Tibial nerve (tissue), 4 donors: ENCODE results near the gene PHF3. TPM values are rescaled to one million over a fixed set of nuclear protein-coding genes. Genes with fewer than 3 reads are reported as not detected.

ENCODE experiments used
- DNase-seq, 2 donors: peaks; one replicate each; pipeline ENCODE4 v3.0.0-alpha.2; 2019; ENCODE audit warnings: low spot score in 2 of 2
- H3K27ac ChIP-seq, 4 donors: fragments of 200-600 bp; sonication (generic) in 3 of 4; one replicate each; pipeline ENCODE4 v1.5.1; 2017 to 2019; ENCODE audit warnings: mild to moderate bottlenecking in 1 of 4
- H3K27me3 ChIP-seq, 2 donors: fragments of 200-600 bp; sonication (generic) in 1 of 2; one replicate each; pipeline versions ENCODE4 v1.5.1 to v1.6.0; 2017 to 2019
- H3K36me3 ChIP-seq, 3 donors: fragments of 200-600 bp; sonication (generic); one replicate each; pipeline ENCODE4 v1.5.1; 2018 to 2019
- H3K4me1 ChIP-seq, 4 donors: fragments of 200-600 bp; sonication (generic) in 3 of 4; one replicate each; pipeline ENCODE4 v1.5.1; 2017 to 2019
- H3K4me3 ChIP-seq, 4 donors: fragments of 200-600 bp; sonication (generic) in 3 of 4; one replicate each; pipeline ENCODE4 v1.5.1; 2017 to 2019; ENCODE audit warnings: mild to moderate bottlenecking in 1 of 4, moderate library complexity in 1 of 4
- H3K9me3 ChIP-seq, 4 donors: fragments of 200-600 bp; sonication (generic) in 3 of 4; one replicate each; pipeline ENCODE4 v1.5.1; 2017 to 2019
- CTCF ChIP-seq, 5 experiments: fragments of 200-600 bp in 3 of 5; fragments of 450-650 bp in 2 of 5; sonication (generic) in 3 of 5; IDR thresholded peaks; one replicate each; pipeline ENCODE4 v1.5.1; 2016 to 2019; ENCODE audit warnings: antibody characterized with exemption in 5 of 5, mild to moderate bottlenecking in 3 of 5, moderate library complexity in 2 of 5
- EP300 ChIP-seq, 2 donors: sonication (generic); formaldehyde crosslinking; IDR thresholded peaks; one replicate each; pipeline ENCODE4 v1.6.1; 2017; ENCODE audit warnings: antibody characterized with exemption in 2 of 2, mild to moderate bottlenecking in 1 of 2
- POLR2A ChIP-seq, 2 donors: fragments of 450-650 bp; IDR thresholded peaks; one replicate each; pipeline ENCODE4 v1.6.1; 2017; ENCODE audit warnings: antibody characterized with exemption in 2 of 2, mild to moderate bottlenecking in 2 of 2, moderate library complexity in 2 of 2
- WGBS, 2 donors: methylation state at CpG; one replicate each; pipeline ENCODE4 v1.1.5; 2018; 5-methylcytosine and 5-hydroxymethylcytosine counted together
- total RNA-seq, 4 donors: library from RNA; depleted of rRNA; stranded (reverse); fragments of >200 nt; gene quantifications; one replicate each; pipeline ENCODE4 v1.1.0, GENCODE V29; 2016

The PHF3 gene
- total RNA-seq, 4 donors from 2014 or later: 59.1 to 75.3 (median 69.9) TPM

DNA sequence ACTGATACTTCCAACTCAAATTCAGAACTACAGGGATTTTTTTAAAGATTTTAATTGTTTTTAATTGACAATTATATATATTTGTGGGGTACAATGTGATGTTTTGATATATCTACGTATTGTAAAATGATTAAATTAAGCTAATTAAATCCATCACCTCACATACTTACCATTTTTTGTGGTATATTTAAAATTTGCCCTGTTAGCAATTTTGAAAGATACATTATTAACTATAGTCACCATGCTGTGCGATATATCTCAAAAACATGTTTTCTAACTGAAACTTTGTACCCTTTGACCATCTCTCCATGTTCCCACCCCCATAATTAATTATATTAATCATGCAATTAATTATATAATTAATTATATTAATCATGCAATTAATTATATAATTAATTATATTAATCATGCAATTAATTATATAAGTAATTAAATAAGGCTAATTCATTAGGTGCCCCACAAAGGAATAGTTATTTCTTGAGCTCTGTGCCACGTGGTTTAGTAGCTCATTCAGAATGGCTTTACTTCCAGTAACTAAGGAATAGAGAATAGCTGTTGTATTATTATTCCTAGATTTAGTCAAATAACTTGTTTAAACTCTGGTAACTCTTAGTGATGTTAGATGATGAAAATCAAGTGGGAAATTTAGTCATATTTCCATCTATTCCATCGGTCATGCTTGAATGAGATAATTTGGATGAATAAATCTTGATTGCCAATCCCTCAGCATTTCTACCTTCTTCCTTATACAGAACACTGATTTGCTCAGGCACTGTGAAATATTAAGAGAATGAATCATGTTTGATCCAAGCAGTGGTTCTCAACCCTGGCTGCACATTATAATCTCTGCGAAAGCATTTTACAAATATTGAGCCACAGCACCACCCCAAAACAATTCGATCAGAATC lies 38.2 kb upstream of the PHF3 start:
- Histone ChIP-seq H3K27ac (no peak overlapping the region), H3K9me3 (no peaks in the 10 kb centered on the region), H3K36me3 (no peaks in the 10 kb centered on the region), H3K4me1 (peaks cover 0 to 10% (median 0%) of the 10 kb centered on the region in 4 donors), H3K27me3 (no peaks in the 10 kb centered on the region), H3K4me3 (peak overlapping the region in 3 of 4 donors; percentile 25 to 56 (median 46))
- 55 to 59% methylated on average over 6 of the region's 6 CpGs for WGBS, 2 donors
- TF ChIP-seq POLR2A (IDR thresholded peaks at IDR 0.05) (no peak), CTCF (IDR thresholded peaks at IDR 0.05) (no peak), EP300 (IDR thresholded peaks at IDR 0.05) (no peak)
- DNase-seq: no peak

DNA sequence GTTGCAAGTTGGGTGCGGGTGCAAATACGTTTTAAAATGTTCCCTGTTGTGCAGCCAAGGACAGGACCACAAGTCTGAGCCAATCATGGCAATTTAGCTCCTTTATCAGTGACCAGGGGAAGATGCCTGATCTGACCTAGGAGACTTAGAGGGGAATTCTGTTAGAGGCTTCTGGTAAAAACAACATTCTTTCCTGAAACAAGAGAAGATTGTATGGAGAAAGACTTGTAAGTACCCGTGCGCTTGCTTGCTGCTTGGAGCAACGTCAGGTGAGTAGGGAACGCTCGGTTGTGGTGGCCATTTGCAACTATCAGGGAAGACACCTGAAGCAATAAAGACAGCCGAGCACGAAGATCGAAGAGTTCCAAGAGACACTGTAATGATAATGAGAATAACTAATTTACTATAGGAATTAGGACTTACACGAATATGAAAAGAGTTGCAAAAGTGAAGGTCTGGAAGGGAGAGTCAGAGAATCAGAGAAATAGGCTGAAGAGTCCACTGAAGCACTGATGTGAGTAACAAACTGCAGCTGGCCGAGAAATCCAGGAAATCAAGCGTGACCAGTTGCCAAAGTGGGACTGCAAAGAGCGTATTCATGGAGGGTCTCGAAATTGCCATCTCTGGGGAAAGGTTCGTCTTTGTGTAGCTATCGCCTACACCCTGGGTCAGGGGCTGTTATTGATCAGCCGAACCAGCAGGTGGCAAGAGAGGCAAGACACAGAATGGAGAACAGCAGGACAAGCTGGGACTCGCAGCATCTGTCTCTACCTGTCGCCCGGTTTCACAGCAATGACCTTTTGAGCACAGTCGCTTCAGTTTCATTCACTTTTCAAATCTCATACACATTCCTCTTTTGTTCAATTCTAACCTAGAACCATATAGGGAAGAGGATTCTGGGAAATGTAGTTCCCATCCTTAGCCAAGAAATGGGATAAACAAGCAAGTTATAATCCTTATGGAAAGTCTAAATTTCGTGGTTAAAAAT lies 37.3 kb upstream of the PHF3 start:
- no peaks in the 10 kb centered on the region for H3K36me3 ChIP-seq
- peak; percentile 29 to 70 for DNase-seq
- H3K4me3 ChIP-seq: peak overlapping the region; percentile 25 to 56 (median 36)
- 4% methylated on average over 23 of the region's 23 CpGs for WGBS, 2 donors
- H3K9me3 ChIP-seq: no peaks in the 10 kb centered on the region
- peak in 1 of 2 donors; percentile 32 for TF ChIP-seq EP300 (IDR thresholded peaks at IDR 0.05)
- no peak for TF ChIP-seq POLR2A (IDR thresholded peaks at IDR 0.05)
- peak; percentile 74 to 91 (median 82) for TF ChIP-seq CTCF (IDR thresholded peaks at IDR 0.05)
- H3K27ac ChIP-seq: peak overlapping the region in 1 of 4 donors; percentile 39
- H3K4me1 ChIP-seq: peaks cover 0 to 10% (median 0%) of the 10 kb centered on the region in 4 donors
- H3K27me3 ChIP-seq: no peaks in the 10 kb centered on the region

- no peaks in the 10 kb centered on the region for H3K36me3 ChIP-seq
- no peak for TF ChIP-seq EP300 (IDR thresholded peaks at IDR 0.05)
- TF ChIP-seq CTCF (IDR thresholded peaks at IDR 0.05): no peak
- TF ChIP-seq POLR2A (IDR thresholded peaks at IDR 0.05): no peak
- 80 to 83% methylated on average over 7 of the region's 7 CpGs for WGBS, 2 donors
- DNase-seq: no peak
- no peaks in the 10 kb centered on the region for H3K9me3 ChIP-seq
- H3K27ac ChIP-seq: no peak overlapping the region
- H3K4me3 ChIP-seq: no peak overlapping the region
- H3K27me3 ChIP-seq: no peaks in the 10 kb centered on the region
- H3K4me1 ChIP-seq: peaks cover 0 to 10% (median 0%) of the 10 kb centered on the region in 4 donors
Observed at GRCh38 chr6:63599243-63599642, 36.4 kb upstream of the PHF3 start.

- Histone ChIP-seq H3K9me3 (no peaks in the 10 kb centered on the region), H3K36me3 (no peaks in the 10 kb centered on the region), H3K27me3 (no peaks in the 10 kb centered on the region), H3K27ac (no peak overlapping the region), H3K4me1 (peaks cover 0 to 10% (median 0%) of the 10 kb centered on the region in 4 donors), H3K4me3 (no peak overlapping the region)
- WGBS, 2 donors: 62 to 82% methylated on average over 6 of the region's 6 CpGs
- TF ChIP-seq POLR2A (IDR thresholded peaks at IDR 0.05) (no peak), CTCF (IDR thresholded peaks at IDR 0.05) (no peak), EP300 (IDR thresholded peaks at IDR 0.05) (no peak)
- DNase-seq: no peak
Observed at GRCh38 chr6:63600136-63600535, 35.5 kb upstream of the PHF3 start.
